Measurements from ENCODE around the gene NANOS2.

DNA sequence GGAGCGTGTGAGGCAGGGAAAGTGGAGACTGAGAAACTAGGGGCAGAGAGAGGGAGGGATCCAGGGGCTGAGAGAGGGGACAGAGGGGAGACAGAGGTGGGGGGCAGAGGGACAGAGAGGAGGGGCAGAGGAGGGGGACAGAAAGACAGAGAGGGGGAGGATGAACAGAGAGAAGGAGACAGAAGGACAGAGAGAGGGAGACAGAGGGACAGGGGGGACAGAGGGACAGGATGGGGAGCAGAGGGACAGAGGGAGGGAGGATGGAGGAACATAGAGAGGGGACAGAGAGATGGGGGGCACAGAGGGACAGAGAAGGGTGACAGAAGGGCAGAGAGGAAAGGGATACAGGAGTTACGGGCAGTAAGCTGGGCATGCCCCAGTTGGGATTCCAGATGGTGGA is 14.7 kb upstream of the NANOS2 start:
- TF ChIP-seq, protein P1, sequence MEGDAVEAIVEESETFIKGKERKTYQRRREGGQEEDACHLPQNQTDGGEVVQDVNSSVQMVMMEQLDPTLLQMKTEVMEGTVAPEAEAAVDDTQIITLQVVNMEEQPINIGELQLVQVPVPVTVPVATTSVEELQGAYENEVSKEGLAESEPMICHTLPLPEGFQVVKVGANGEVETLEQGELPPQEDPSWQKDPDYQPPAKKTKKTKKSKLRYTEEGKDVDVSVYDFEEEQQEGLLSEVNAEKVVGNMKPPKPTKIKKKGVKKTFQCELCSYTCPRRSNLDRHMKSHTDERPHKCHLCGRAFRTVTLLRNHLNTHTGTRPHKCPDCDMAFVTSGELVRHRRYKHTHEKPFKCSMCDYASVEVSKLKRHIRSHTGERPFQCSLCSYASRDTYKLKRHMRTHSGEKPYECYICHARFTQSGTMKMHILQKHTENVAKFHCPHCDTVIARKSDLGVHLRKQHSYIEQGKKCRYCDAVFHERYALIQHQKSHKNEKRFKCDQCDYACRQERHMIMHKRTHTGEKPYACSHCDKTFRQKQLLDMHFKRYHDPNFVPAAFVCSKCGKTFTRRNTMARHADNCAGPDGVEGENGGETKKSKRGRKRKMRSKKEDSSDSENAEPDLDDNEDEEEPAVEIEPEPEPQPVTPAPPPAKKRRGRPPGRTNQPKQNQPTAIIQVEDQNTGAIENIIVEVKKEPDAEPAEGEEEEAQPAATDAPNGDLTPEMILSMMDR (conservative IDR thresholded peaks at IDR 0.05 in 1 of 2, IDR thresholded peaks at IDR 0.05 in 1 of 2; ENCODE audit: low read depth in 1 of 2, low read length in 2 of 2): no peak
- no peak for TF ChIP-seq EZH2 (IDR thresholded peaks at IDR 0.05; ENCODE audit: low read length, missing control alignments)

Data from fibroblast of lung (primary cell).